H9 (cell line): ENCODE results near the gene SCGB1C1. TPM values are rescaled to one million over a fixed set of nuclear protein-coding genes. Genes with fewer than 3 reads are reported as not detected.

ENCODE experiments used
- DNase-seq: peaks from one replicate; pipeline ENCODE4 v3.0.0-alpha.2; 2017
- H2AFZ ChIP-seq: one replicate; pipeline ENCODE4 v1.6.1; 2013; ENCODE audit warnings: mild to moderate bottlenecking, low read length, control low read depth, moderate library complexity
- H2AK5ac ChIP-seq: 2 replicates; pipeline ENCODE4 v1.6.1; 2013; ENCODE audit warnings: low read length, control low read depth, mixed read lengths; ENCODE audit not compliant: insufficient read length
- H2BK120ac ChIP-seq: one replicate; pipeline ENCODE4 v1.6.1; 2013; ENCODE audit warnings: low read depth, mild to moderate bottlenecking, low read length, control low read depth, inconsistent platforms; ENCODE audit not compliant: poor library complexity, severe bottlenecking
- H2BK12ac ChIP-seq: 2 replicates; pipeline ENCODE4 v1.6.1; 2013; ENCODE audit warnings: low read length, control low read depth, mixed read lengths, low read depth; ENCODE audit not compliant: insufficient read length
- H2BK15ac ChIP-seq: 2 replicates; pipeline ENCODE4 v1.6.1; 2013; ENCODE audit warnings: low read depth, low read length, control low read depth
- H2BK20ac ChIP-seq: one replicate; pipeline ENCODE4 v1.6.1; 2013; ENCODE audit warnings: low read depth, mild to moderate bottlenecking, low read length, control low read depth, inconsistent platforms; ENCODE audit not compliant: poor library complexity, severe bottlenecking
- H2BK5ac ChIP-seq: 2 replicates; pipeline ENCODE4 v1.6.1; 2013; ENCODE audit warnings: low read length, control low read depth, mixed read lengths; ENCODE audit not compliant: insufficient read length
- H3K14ac ChIP-seq: 2 replicates; pipeline ENCODE4 v1.6.1; 2013; ENCODE audit warnings: low read length, control low read depth; ENCODE audit not compliant: insufficient read depth
- H3K18ac ChIP-seq: 2 replicates; pipeline ENCODE4 v1.6.1; 2013; ENCODE audit warnings: low read depth, mild to moderate bottlenecking, mixed read lengths, low read length, control low read depth; ENCODE audit not compliant: insufficient read length
- H3K23ac ChIP-seq: 2 replicates; pipeline ENCODE4 v1.6.1; 2013; ENCODE audit warnings: low read length, control low read depth, mixed read lengths, low read depth; ENCODE audit not compliant: insufficient read length
- H3K23me2 ChIP-seq: 2 replicates; pipeline ENCODE4 v1.6.1; 2013; ENCODE audit warnings: low read depth, mild to moderate bottlenecking, mixed read lengths, low read length, control low read depth; ENCODE audit not compliant: insufficient read length, poor library complexity, severe bottlenecking
- H3K27ac ChIP-seq: 2 replicates; pipeline ENCODE4 v1.5.1; 2013; ENCODE audit warnings: low read length, control low read depth, mixed read lengths, low read depth; ENCODE audit not compliant: insufficient read length
- H3K27me3 ChIP-seq: 2 replicates; pipeline ENCODE4 v1.6.1; 2013; ENCODE audit warnings: low read length, control low read depth, inconsistent platforms; ENCODE audit not compliant: insufficient read depth
- H3K4ac ChIP-seq: 2 replicates; pipeline ENCODE4 v1.6.1; 2013; ENCODE audit warnings: low read depth, mild to moderate bottlenecking, control low read depth, inconsistent platforms, low read length, moderate library complexity
- H3K4me1 ChIP-seq: 2 replicates; pipeline ENCODE4 v1.6.1; 2013; ENCODE audit warnings: low read length, control low read depth, inconsistent platforms; ENCODE audit not compliant: insufficient read depth
- H3K4me2 ChIP-seq: 2 replicates; pipeline ENCODE4 v1.6.1; 2013; ENCODE audit warnings: low read length, control low read depth, mixed read lengths; ENCODE audit not compliant: insufficient read length, insufficient read depth
- H3K56ac ChIP-seq: 2 replicates; pipeline ENCODE4 v1.6.1; 2013; ENCODE audit warnings: low read depth, mild to moderate bottlenecking, mixed read lengths, low read length, control low read depth; ENCODE audit not compliant: insufficient read length
- H3K79me1 ChIP-seq: 2 replicates; pipeline ENCODE4 v1.6.1; 2013; ENCODE audit warnings: low read depth, mild to moderate bottlenecking, moderate library complexity, low read length, control low read depth, inconsistent platforms; ENCODE audit not compliant: insufficient read depth, poor library complexity, severe bottlenecking
- H3K79me2 ChIP-seq: 2 replicates; pipeline ENCODE4 v1.6.1; 2013; ENCODE audit warnings: low read length, control low read depth, inconsistent platforms; ENCODE audit not compliant: insufficient read depth
- H3K9ac ChIP-seq: 2 replicates; pipeline ENCODE4 v1.6.1; 2013; ENCODE audit warnings: low read length, control low read depth, mixed read lengths; ENCODE audit not compliant: insufficient read length; ENCODE audit errors: extremely low read depth
- H3K9me3 ChIP-seq: one replicate; pipeline ENCODE4 v1.6.1; 2013; ENCODE audit warnings: low read depth, low read length, inconsistent platforms; ENCODE audit not compliant: control insufficient read depth
- H3T11ph ChIP-seq: one replicate; pipeline ENCODE4 v1.6.1; 2013; ENCODE audit warnings: mild to moderate bottlenecking, low read length, control low read depth, inconsistent platforms
- H4K20me1 ChIP-seq: one replicate; pipeline ENCODE4 v1.6.1; 2013; ENCODE audit not compliant: control insufficient read depth, insufficient read length, insufficient read depth
- H4K5ac ChIP-seq: 2 replicates; pipeline ENCODE4 v1.6.1; 2013; ENCODE audit warnings: low read depth, mild to moderate bottlenecking, mixed read lengths, low read length, control low read depth; ENCODE audit not compliant: insufficient read length
- H4K8ac ChIP-seq: replicated peaks from 2 replicates; pipeline ENCODE4 v1.6.1; 2013; ENCODE audit warnings: low read length, control low read depth, mixed read lengths, low read depth; ENCODE audit not compliant: insufficient read length
- H4K91ac ChIP-seq: 2 replicates; pipeline ENCODE4 v1.6.1; 2013; ENCODE audit warnings: low read depth, mild to moderate bottlenecking, moderate library complexity, mixed read lengths, low read length, control low read depth; ENCODE audit not compliant: insufficient read length
- H3K27ac Mint-ChIP-seq, 3 experiments: 2 replicates in 2 of 3; 3 replicates in 1 of 3; pipeline ENCODE4 v1.8.0; 2020 to 2021; ENCODE audit warnings: mixed read lengths in 3 of 3, mild to moderate bottlenecking in 1 of 3, moderate library complexity in 1 of 3
- H3K27me3 Mint-ChIP-seq: 2 replicates; pipeline ENCODE4 v1.8.0; 2021; ENCODE audit warnings: low read depth, mild to moderate bottlenecking, moderate library complexity, mixed read lengths
- H3K36me3 Mint-ChIP-seq, 3 experiments: 2 replicates in 2 of 3; 3 replicates in 1 of 3; pipeline ENCODE4 v1.8.0; 2020 to 2021; ENCODE audit warnings: low read depth in 3 of 3, mixed read lengths in 3 of 3; ENCODE audit not compliant: insufficient read depth in 1 of 3
- H3K4me1 Mint-ChIP-seq, 2 experiments: 2 replicates each; pipeline ENCODE4 v1.8.0; 2020; ENCODE audit warnings: mixed read lengths in 2 of 2
- H3K4me3 Mint-ChIP-seq, 2 experiments: 2 replicates in 1 of 2; 3 replicates in 1 of 2; pipeline ENCODE4 v1.8.0; 2020 to 2021; ENCODE audit warnings: mild to moderate bottlenecking in 2 of 2, mixed read lengths in 2 of 2, moderate library complexity in 1 of 2
- H3K9me3 Mint-ChIP-seq, 2 experiments: 2 replicates in 1 of 2; 3 replicates in 1 of 2; pipeline ENCODE4 v1.8.0; 2020; ENCODE audit warnings: mild to moderate bottlenecking in 2 of 2, mixed read lengths in 2 of 2, moderate library complexity in 1 of 2
- CTCF ChIP-seq: fragments of 200-600 bp; sonication (generic); conservative IDR thresholded peaks from 3 replicates; pipeline ENCODE4 v1.8.0; 2021; ENCODE audit warnings: antibody characterized with exemption, mild to moderate bottlenecking
- WGBS: extraction: QIAGEN DNeasy Blood & Tissue Kit; methylation state at CpG from one replicate; pipeline ENCODE4 v1.1.7; 2013; ENCODE audit warnings: missing lambda C conversion rate, low lambda C conversion rate, mixed read lengths; ENCODE audit not compliant: insufficient read length; ENCODE audit errors: extremely low coverage; 5-methylcytosine and 5-hydroxymethylcytosine counted together
- total RNA-seq: library from RNA; stranded (reverse); gene quantifications from 2 replicates; pipeline ENCODE4 v1.2.1, GENCODE V29; 2021

The SCGB1C1 gene
- total RNA-seq, 1 experiment from 2014 or later: not detected

GRCh38 chr11:206526-207207 lies 13.8 kb downstream of the SCGB1C1 start:
- Histone ChIP-seq H4K20me1 (no peaks in the 10 kb centered on the region), H3K23ac (no peak overlapping the region), H2BK120ac (no peak overlapping the region), H3K23me2 (peaks cover 21% of the 10 kb centered on the region), H2AFZ (no peak overlapping the region), H2BK12ac (no peak overlapping the region), H3K18ac (peak overlapping the region; percentile 71), H3K14ac (peak overlapping the region; percentile 82), H3K9me3 (no peaks in the 10 kb centered on the region), H3K4me2 (peak overlapping the region; percentile 80), H3K4ac (no peak overlapping the region), H3T11ph (no peak overlapping the region), H2AK5ac (no peak overlapping the region), H2BK20ac (no peak overlapping the region), H2BK5ac (no peak overlapping the region), H3K56ac (no peak overlapping the region), H3K79me2 (no peaks in the 10 kb centered on the region; the same call in 1 of the 2 replicates), H3K27me3 (no peaks in the 10 kb centered on the region), H3K9ac (peak overlapping the region; percentile 78), H4K8ac (no peak overlapping the region), H4K91ac (no peak overlapping the region), H3K4me1 (no peaks in the 10 kb centered on the region; the same call in 1 of the 2 replicates), H4K5ac (no peak overlapping the region), H3K79me1 (peaks cover 5% of the 10 kb centered on the region), H3K27ac (no peak overlapping the region), H2BK15ac (no peak overlapping the region)
- WGBS: no CpG with 5 or more reads among the region's 39 CpGs
- Mint-ChIP-seq H3K27me3 (no peaks in the 10 kb centered on the region; the same call in 1 of the 2 replicates), H3K9me3 (no peaks in the 10 kb centered on the region; a peak in 1 of 5 replicates), H3K4me1 (peaks cover 5 to 17% of the 10 kb centered on the region in 2 experiments), H3K36me3 (peaks cover 22 to 55% (median 46%) of the 10 kb centered on the region in 3 experiments), H3K27ac (peak overlapping the region; percentile 65 to 85 (median 68); a peak in 3 of 7 replicates), H3K4me3 (peak overlapping the region; percentile 93 to 97)
- no peak for DNase-seq
- no peak for TF ChIP-seq CTCF
